A673 (cell line): ENCODE measurements around the gene MRPL45. TPM values are rescaled to one million over a fixed set of nuclear protein-coding genes. Genes with fewer than 3 reads are reported as not detected.

Source experiments
- BruUV-seq: library from RNA; stranded (reverse); fragments of 400-500 nt; replicated peaks from 2 replicates; lab custom pipeline; 2021; lab: Mats Ljungman, UMichigan
- CTCF ChIA-PET: fragments of 300-600 bp; sonication (Branson Sonifier 250); formaldehyde crosslinking; loops from one replicate; lab custom pipeline; 2022; ENCODE audit warnings: antibody characterized with exemption; lab: Charles Lee
- POLR2A ChIA-PET: fragments of 300-600 bp; sonication (Branson Sonifier 250); formaldehyde crosslinking; loops from one replicate; lab custom pipeline; 2022; ENCODE audit warnings: antibody characterized with exemption; ENCODE audit not compliant: low non-redundant PET; lab: Charles Lee
- DNase-seq: peaks from one replicate; pipeline ENCODE4 v3.0.0-alpha.2; 2015; ENCODE audit warnings: low spot score
- H3K27ac ChIP-seq: fragments of 200-600 bp; sonication (generic); 2 replicates; pipeline ENCODE4 v1.5.1; 2016; ENCODE audit warnings: mixed run types, low read depth, mild to moderate bottlenecking, mixed read lengths, antibody characterized with exemption, low read length; ENCODE audit not compliant: poor library complexity, severe bottlenecking
- H3K27me3 ChIP-seq: fragments of 200-600 bp; sonication (generic); replicated peaks from 2 replicates; pipeline ENCODE4 v1.6.1; 2017; ENCODE audit warnings: mixed run types, low read depth, mild to moderate bottlenecking, mixed read lengths, antibody characterized with exemption, low read length; ENCODE audit not compliant: insufficient read depth, poor library complexity
- H3K36me3 ChIP-seq: fragments of 200-600 bp; sonication (generic); 2 replicates; pipeline ENCODE4 v1.6.1; 2016; ENCODE audit warnings: mixed run types, mild to moderate bottlenecking, mixed read lengths, antibody characterized with exemption, low read length; ENCODE audit not compliant: insufficient read depth, poor library complexity, severe bottlenecking
- H3K4me1 ChIP-seq: fragments of 200-600 bp; sonication (generic); 2 replicates; pipeline ENCODE4 v1.6.1; 2017; ENCODE audit warnings: mixed run types, mild to moderate bottlenecking, mixed read lengths, antibody characterized with exemption, low read length; ENCODE audit not compliant: insufficient read depth, poor library complexity, severe bottlenecking
- H3K4me3 ChIP-seq: fragments of 200-600 bp; sonication (generic); 2 replicates; pipeline ENCODE4 v1.5.1; 2016; ENCODE audit warnings: low read depth, mixed run types, mild to moderate bottlenecking, mixed read lengths, low read length; ENCODE audit not compliant: poor library complexity, severe bottlenecking
- H3K9me3 ChIP-seq: fragments of 200-600 bp; sonication (generic); 2 replicates; pipeline ENCODE4 v1.6.1; 2016; ENCODE audit warnings: mixed run types, low read depth, mild to moderate bottlenecking, mixed read lengths, antibody characterized with exemption, low read length; ENCODE audit not compliant: poor library complexity, severe bottlenecking
- EZH2 ChIP-seq: fragments of 200-600 bp; sonication (generic); IDR thresholded peaks from 2 replicates; pipeline ENCODE4 v1.6.1; 2017; ENCODE audit warnings: borderline replicate concordance, low read depth, mild to moderate bottlenecking, mixed read lengths, antibody characterized with exemption, low read length; ENCODE audit not compliant: poor library complexity, severe bottlenecking
- intact Hi-C: fragments of 100-400 bp; cut with micrococcal nuclease; formaldehyde crosslinking; loops from one replicate; pipeline ENCODE4 v1.10.0; 2022; ENCODE audit not compliant: unreplicated experiment
- total RNA-seq: library from RNA; stranded (reverse); gene quantifications from 2 replicates; pipeline ENCODE4 v1.2.3, GENCODE V29; 2021
- TF ChIP-seq, protein P1 (sequence below): fragments of 300-800, 200-600 bp; sonication (generic); conservative IDR thresholded peaks from 2 replicates; pipeline ENCODE4 v1.5.1; 2017; ENCODE audit warnings: low read depth, mild to moderate bottlenecking, antibody characterized with exemption, low read length, moderate library complexity, mixed read lengths

The MRPL45 gene
- total RNA-seq, 1 experiment from 2014 or later = 34.4 TPM

DNA sequence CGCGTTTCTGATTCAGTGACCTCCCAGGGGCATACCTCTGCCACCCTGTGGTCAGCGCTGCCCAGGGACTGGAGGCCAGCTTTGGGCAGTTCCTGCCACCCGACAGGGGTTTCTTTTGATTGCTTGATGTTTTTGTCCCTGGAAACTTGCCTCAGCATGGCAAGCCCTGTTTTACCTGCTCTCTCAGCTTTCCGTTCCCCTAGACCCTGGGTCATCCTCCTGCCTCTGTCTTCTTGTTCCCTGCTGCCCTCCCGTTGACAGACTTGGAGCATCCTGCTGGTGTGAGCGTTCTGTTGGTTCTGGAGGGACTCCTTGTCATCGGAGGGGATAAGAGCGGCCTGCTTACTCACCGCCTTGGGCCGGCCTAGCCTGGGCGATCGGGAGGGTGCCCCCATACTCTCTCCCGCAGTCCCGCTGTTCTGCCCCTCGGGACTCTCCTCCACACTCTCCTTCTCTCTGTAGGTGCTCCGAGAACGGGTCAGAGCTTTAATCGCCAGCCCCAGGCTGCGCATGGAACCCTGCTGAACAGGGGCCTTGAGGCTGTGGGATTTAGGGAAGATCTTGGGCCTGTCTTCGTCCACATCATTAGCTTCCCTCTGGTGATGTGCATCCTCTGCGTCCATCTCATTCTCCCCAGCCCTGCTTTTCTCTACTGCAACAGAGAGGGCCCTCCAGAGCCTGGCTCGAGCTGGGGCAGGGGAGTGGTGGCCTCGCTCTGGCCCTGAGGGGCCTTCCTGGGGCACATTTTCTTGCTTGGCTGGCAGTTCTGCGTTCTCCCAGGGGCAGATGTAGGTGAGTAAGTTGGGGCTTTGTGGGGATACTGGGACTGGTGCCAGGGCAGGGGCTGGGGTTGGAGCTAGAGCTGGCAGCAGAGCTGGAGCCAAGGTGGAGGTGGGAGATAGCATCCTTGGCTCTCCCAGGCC lies 33.1 kb downstream of the MRPL45 start:
- no peaks in the 10 kb centered on the region for H3K9me3 ChIP-seq
- CTCF ChIA-PET = no interaction called here
- H3K4me3 ChIP-seq = no peak overlapping the region
- DNase-seq = no peak
- no peaks in the 10 kb centered on the region for H3K27me3 ChIP-seq
- H3K36me3 ChIP-seq = no peaks in the 10 kb centered on the region
- H3K4me1 ChIP-seq = no peaks in the 10 kb centered on the region
- no peak for TF ChIP-seq EZH2
- TF ChIP-seq, protein P1, sequence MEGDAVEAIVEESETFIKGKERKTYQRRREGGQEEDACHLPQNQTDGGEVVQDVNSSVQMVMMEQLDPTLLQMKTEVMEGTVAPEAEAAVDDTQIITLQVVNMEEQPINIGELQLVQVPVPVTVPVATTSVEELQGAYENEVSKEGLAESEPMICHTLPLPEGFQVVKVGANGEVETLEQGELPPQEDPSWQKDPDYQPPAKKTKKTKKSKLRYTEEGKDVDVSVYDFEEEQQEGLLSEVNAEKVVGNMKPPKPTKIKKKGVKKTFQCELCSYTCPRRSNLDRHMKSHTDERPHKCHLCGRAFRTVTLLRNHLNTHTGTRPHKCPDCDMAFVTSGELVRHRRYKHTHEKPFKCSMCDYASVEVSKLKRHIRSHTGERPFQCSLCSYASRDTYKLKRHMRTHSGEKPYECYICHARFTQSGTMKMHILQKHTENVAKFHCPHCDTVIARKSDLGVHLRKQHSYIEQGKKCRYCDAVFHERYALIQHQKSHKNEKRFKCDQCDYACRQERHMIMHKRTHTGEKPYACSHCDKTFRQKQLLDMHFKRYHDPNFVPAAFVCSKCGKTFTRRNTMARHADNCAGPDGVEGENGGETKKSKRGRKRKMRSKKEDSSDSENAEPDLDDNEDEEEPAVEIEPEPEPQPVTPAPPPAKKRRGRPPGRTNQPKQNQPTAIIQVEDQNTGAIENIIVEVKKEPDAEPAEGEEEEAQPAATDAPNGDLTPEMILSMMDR = no peak
- BruUV-seq = no TSS peak
- H3K27ac ChIP-seq = no peak overlapping the region
- POLR2A ChIA-PET = no interaction called here
- intact Hi-C loops = no loop called here

DNA sequence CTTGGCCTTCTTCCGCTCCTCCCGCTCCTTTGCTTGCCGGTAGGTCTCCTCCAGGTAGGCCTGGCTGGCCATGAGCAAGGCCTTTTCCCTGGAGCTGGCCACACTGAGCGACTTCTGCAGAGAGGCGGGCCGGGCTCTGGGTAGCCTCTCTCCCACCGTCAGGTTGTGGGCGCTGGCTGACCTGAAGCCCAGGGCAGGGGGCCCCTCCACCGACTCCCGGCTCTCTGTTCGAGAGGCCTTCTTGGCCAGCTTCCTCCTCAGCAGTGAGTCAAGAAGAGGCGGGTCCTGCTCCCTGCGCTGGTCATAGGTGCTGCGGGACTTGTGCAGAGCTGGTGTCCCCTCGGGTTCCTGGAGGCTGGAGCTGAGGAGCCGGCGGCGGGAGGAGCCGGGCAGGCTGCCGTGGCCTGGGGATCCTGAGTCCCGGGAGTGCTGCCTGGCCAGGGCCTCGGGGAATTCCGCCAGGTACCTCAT lies 34.0 kb downstream of the MRPL45 start:
- intact Hi-C loops = no loop called here
- no TSS peak for BruUV-seq
- CTCF ChIA-PET = no interaction called here
- H3K27ac ChIP-seq = no peak overlapping the region
- no peak overlapping the region for H3K4me3 ChIP-seq
- H3K36me3 ChIP-seq = no peaks in the 10 kb centered on the region
- no peaks in the 10 kb centered on the region for H3K27me3 ChIP-seq
- no peaks in the 10 kb centered on the region for H3K9me3 ChIP-seq
- POLR2A ChIA-PET = no interaction called here
- no peaks in the 10 kb centered on the region for H3K4me1 ChIP-seq
- no peak for DNase-seq
- TF ChIP-seq, protein P1 = no peak
- TF ChIP-seq EZH2 = no peak

DNA sequence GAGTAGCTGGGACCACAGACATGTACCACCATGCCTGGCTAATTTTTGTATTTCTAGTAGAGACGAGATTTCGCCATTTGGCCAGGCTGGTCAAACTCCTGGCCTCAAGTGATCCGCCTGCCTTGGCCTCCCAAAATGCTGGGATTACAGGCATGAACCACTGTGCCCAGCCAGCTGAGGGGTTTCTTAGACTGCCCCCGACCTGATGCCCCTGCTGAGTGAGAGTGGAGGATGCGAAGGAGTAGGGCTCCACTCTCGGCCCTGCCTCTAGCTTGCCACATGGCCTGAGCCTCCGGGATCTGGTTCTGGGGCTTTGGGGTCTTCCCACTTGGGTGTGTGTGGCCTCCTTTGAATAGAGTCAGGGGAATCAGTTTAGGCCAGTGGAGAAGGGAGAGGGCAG lies 35.8 kb downstream of the MRPL45 start:
- POLR2A ChIA-PET = no interaction called here

More for the DNA sequence above, 35.8 kb downstream of the MRPL45 start:
- H3K36me3 ChIP-seq = no peaks in the 10 kb centered on the region
- CTCF ChIA-PET = no interaction called here
- no peaks in the 10 kb centered on the region for H3K4me1 ChIP-seq
- TF ChIP-seq, protein P1 = no peak
- TF ChIP-seq EZH2 = no peak
- no peaks in the 10 kb centered on the region for H3K27me3 ChIP-seq
- BruUV-seq = no TSS peak
- H3K27ac ChIP-seq = no peak overlapping the region
- DNase-seq = no peak
- no peaks in the 10 kb centered on the region for H3K9me3 ChIP-seq
- intact Hi-C loops = no loop called here
- H3K4me3 ChIP-seq = no peak overlapping the region
